Measurements from ENCODE around the gene GSTM3.

GRCh38 chr1:109789551-109790180 is 48.8 kb upstream of the GSTM3 start:
- TF ChIP-seq CTCF (IDR thresholded peaks at IDR 0.05) (no peak), POLR2A (IDR thresholded peaks at IDR 0.05) (no peak)

All from lower leg skin (tissue), 3 donors.